HG02970 (cell line): ENCODE results near the gene TSPAN5.
"Not testable (repeated sequence)": the region's sequence is repeated elsewhere in the genome, so short reads cannot be mapped to it uniquely, and the experiment has no call there.

Experiments
- ATAC-seq: cut with Tn5 transposase; IDR thresholded peaks from one replicate; pipeline ENCODE4 v1.9.1; 2021; ENCODE audit warnings: mild to moderate bottlenecking, moderate library complexity, moderate number of reproducible peaks; ENCODE audit not compliant: unreplicated experiment, low FRiP score

Gene TSPAN5

GRCh38 chr4:98565681-98566301 lies 92.6 kb downstream of the TSPAN5 start:
- ATAC-seq = no peak

GRCh38 chr4:98564852-98565251 lies 93.6 kb downstream of the TSPAN5 start:
- no peak for ATAC-seq

- ATAC-seq = no peak
These were observed 98.1 kb downstream of the TSPAN5 start for GRCh38 chr4:98560321-98560720.

GRCh38 chr4:98558471-98559169 lies 99.8 kb downstream of the TSPAN5 start:
- no peak for ATAC-seq

- ATAC-seq = no peak
These were observed 101.1 kb downstream of the TSPAN5 start for GRCh38 chr4:98557194-98557892.

- ATAC-seq = no peak
These were observed 102.0 kb downstream of the TSPAN5 start for GRCh38 chr4:98556451-98556850.

- ATAC-seq = no peak
These were observed 102.5 kb downstream of the TSPAN5 start for GRCh38 chr4:98555798-98556445.

GRCh38 chr4:98546910-98547594 lies 111.4 kb downstream of the TSPAN5 start:
- ATAC-seq = no peak

- ATAC-seq = no peak
These were observed 113.5 kb downstream of the TSPAN5 start for GRCh38 chr4:98544818-98545414.

- ATAC-seq = no peak
These were observed 114.1 kb downstream of the TSPAN5 start for GRCh38 chr4:98544141-98544817.

GRCh38 chr4:98542011-98542410 lies 116.4 kb downstream of the TSPAN5 start:
- no peak for ATAC-seq

GRCh38 chr4:98540803-98541202 lies 117.6 kb downstream of the TSPAN5 start:
- ATAC-seq = no peak

- no peak for ATAC-seq
These were observed 118.7 kb downstream of the TSPAN5 start for GRCh38 chr4:98539741-98540140.

- no peak for ATAC-seq
These were observed 119.1 kb downstream of the TSPAN5 start for GRCh38 chr4:98539299-98539698.

GRCh38 chr4:98536631-98537030 lies 121.8 kb downstream of the TSPAN5 start:
- ATAC-seq = no peak

GRCh38 chr4:98534146-98534545 lies 124.3 kb downstream of the TSPAN5 start:
- not testable (repeated sequence) for ATAC-seq

- ATAC-seq = no peak
These were observed 127.8 kb downstream of the TSPAN5 start for GRCh38 chr4:98530572-98530971.

GRCh38 chr4:98529970-98530569 lies 128.3 kb downstream of the TSPAN5 start:
- no peak for ATAC-seq

GRCh38 chr4:98528882-98529281 lies 129.5 kb downstream of the TSPAN5 start:
- ATAC-seq = no peak
